ENCODE measurements around the gene TRMT112. TPM values are rescaled to one million over a fixed set of nuclear protein-coding genes. Genes with fewer than 3 reads are reported as not detected.
"Not testable (repeated sequence)": the region's sequence is repeated elsewhere in the genome, so short reads cannot be mapped to it uniquely, and the experiment has no call there.

Gene TRMT112
- total RNA-seq, 4 donors from 2014 or later = 200 to 462 (median 323) TPM

DNA sequence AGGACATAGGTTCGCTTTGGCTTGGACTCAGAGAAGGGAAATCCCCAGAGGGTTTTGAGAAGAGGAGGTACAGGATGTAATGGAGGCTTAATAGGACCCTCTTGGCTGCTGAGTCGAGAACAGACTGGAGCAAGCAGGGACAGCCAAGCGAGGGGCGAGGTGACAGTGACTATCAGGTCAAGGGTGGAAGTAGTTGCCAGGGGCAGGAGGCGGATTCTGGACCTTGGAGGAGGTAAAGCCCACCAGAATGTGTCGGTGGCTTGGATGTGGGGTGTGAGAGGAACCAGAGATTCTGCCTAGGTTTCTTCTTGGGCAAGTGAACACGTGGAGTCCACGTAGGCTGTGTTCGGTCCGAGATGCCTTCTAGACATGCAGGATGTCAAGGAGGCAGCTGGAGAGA lies 4.4 kb downstream of the TRMT112 start:
- Histone ChIP-seq H3K4me3 (no peak overlapping the region), H3K27me3 (no peaks in the 10 kb centered on the region), H3K36me3 (no peaks in the 10 kb centered on the region), H3K4me1 (no peaks in the 10 kb centered on the region), H3K27ac (no peak overlapping the region), H3K9me3 (no peaks in the 10 kb centered on the region)
- intact Hi-C loops (cut with DNase I; ENCODE audit: low total_unique reads) = no loop called here
- DNase-seq = no peak
- TF ChIP-seq POLR2A (IDR thresholded peaks at IDR 0.05) (no peak), CTCF (IDR thresholded peaks at IDR 0.05) (no peak)

DNA sequence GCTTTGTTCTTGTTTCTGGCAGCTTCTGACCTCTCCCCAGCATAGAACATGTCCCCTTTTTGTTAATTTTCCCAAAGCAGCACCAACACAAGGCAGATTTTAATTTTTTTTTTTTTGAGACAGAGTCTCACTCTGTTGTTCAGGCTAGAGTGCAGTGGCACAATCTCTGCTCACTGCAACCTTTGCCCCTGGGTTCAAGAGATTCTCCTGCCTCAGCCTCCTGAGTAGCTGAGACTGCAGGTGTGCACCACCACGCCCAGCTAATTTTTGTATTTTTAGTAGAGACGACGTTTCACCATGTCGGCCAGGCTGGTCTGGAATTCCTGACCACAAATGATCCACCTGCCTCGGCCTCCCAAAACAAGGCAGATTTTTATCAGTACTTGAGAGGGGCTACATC lies 9.6 kb downstream of the TRMT112 start:
- DNase-seq; H3K36me3 ChIP-seq; intact Hi-C loops (cut with DNase I; ENCODE audit: low total_unique reads); H3K4me3 ChIP-seq; H3K9me3 ChIP-seq; H3K27ac ChIP-seq; H3K27me3 ChIP-seq: not testable (repeated sequence)
- peaks cover 0 to 12% of the 10 kb centered on the region in 2 donors for H3K4me1 ChIP-seq

DNA sequence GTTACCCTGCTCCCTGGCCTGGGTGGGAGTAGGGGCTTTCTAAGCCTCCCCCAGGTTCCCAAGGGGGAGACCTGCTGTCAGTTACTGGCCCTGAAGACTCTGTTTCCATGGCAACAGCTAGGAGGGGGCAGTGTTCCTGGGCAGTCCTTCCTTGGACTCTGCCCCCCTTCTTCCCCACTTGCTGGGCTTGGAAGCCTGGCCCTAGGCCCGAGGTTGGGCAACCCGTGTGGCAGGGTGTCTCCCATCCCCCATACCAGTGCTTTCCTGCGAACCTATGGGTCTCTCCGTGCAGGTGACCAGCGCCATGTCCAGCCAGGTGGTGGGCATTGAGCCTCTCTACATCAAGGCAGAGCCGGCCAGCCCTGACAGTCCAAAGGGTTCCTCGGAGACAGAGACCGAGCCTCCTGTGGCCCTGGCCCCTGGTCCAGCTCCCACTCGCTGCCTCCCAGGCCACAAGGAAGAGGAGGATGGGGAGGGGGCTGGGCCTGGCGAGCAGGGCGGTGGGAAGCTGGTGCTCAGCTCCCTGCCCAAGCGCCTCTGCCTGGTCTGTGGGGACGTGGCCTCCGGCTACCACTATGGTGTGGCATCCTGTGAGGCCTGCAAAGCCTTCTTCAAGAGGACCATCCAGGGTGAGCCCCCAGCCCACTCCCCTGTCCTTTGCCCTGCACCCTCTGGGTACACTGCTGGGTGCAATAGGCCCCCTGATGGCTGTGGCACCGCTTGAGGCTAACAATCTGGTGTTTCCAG lies 10.3 kb downstream of the TRMT112 start:
- TF ChIP-seq POLR2A (IDR thresholded peaks at IDR 0.05) = no peak
- TF ChIP-seq CTCF (IDR thresholded peaks at IDR 0.05) = no peak
- peaks cover 0 to 12% of the 10 kb centered on the region in 2 donors for H3K4me1 ChIP-seq
- no peaks in the 10 kb centered on the region for H3K9me3 ChIP-seq
- no peak for DNase-seq
- H3K27me3 ChIP-seq = no peaks in the 10 kb centered on the region
- intact Hi-C loops (cut with DNase I; ENCODE audit: low total_unique reads) = no loop called here
- peak overlapping the region; percentile 55 to 92 for H3K27ac ChIP-seq
- no peaks in the 10 kb centered on the region for H3K36me3 ChIP-seq
- H3K4me3 ChIP-seq = no peak overlapping the region

- Histone ChIP-seq H3K4me1 (peaks cover 0 to 12% of the 10 kb centered on the region in 2 donors), H3K27ac (peak overlapping the region; percentile 55 to 92), H3K36me3 (no peaks in the 10 kb centered on the region), H3K4me3 (peak overlapping the region; percentile 53 to 63), H3K9me3 (no peaks in the 10 kb centered on the region), H3K27me3 (no peaks in the 10 kb centered on the region)
- TF ChIP-seq CTCF (IDR thresholded peaks at IDR 0.05) = no peak
- no peak for TF ChIP-seq POLR2A (IDR thresholded peaks at IDR 0.05)
- DNase-seq = no peak
- intact Hi-C loops (cut with DNase I; ENCODE audit: low total_unique reads) = no loop called here
These were observed 10.8 kb downstream of the TRMT112 start for GRCh38 chr11:64306563-64306875.

GRCh38 chr11:64305691-64306562 lies 11.4 kb downstream of the TRMT112 start:
- DNase-seq = peak; percentile 66

More at GRCh38 chr11:64305691-64306562, 11.4 kb downstream of the TRMT112 start:
- no peaks in the 10 kb centered on the region for H3K9me3 ChIP-seq
- H3K4me1 ChIP-seq = peaks cover 0 to 12% of the 10 kb centered on the region in 2 donors
- intact Hi-C loops (cut with DNase I; ENCODE audit: low total_unique reads) = no loop called here
- peak in 1 of 2 donors; percentile 27 for TF ChIP-seq POLR2A (IDR thresholded peaks at IDR 0.05)
- no peak for TF ChIP-seq CTCF (IDR thresholded peaks at IDR 0.05)
- H3K4me3 ChIP-seq = peak overlapping the region; percentile 53 to 63
- H3K36me3 ChIP-seq = no peaks in the 10 kb centered on the region
- no peaks in the 10 kb centered on the region for H3K27me3 ChIP-seq
- H3K27ac ChIP-seq = peak overlapping the region; percentile 55 to 92

Measured in uterus (tissue), 4 donors.